Left lung (tissue), 10 donors: Measurements from ENCODE around the gene ZNF860. TPM values are rescaled to one million over a fixed set of nuclear protein-coding genes. Genes with fewer than 3 reads are reported as not detected.

Experiments used
- ATAC-seq: fragments of 200-7000 bp; cut with Tn5 transposase; one replicate; pipeline ENCODE4 v1.9.1; 2020; ENCODE audit warnings: moderate library complexity
- DNase-seq, 4 donors: peaks; one replicate each; pipeline ENCODE4 v3.0.0-alpha.2; 2013 to 2020
- H3K27ac ChIP-seq, 2 donors: fragments of 200-600 bp; sonication (generic) in 1 of 2; one replicate each; pipeline versions ENCODE4 v1.5.0 to v1.8.0; 2020 to 2021
- H3K27me3 ChIP-seq, 2 donors: fragments of 200-600 bp; sonication (generic) in 1 of 2; one replicate each; pipeline versions ENCODE4 v1.5.0 to v1.8.0; 2020 to 2021
- H3K36me3 ChIP-seq, 2 donors: fragments of 200-600 bp; sonication (generic) in 1 of 2; one replicate each; pipeline versions ENCODE4 v1.5.0 to v1.8.0; 2020 to 2021
- H3K4me1 ChIP-seq, 2 donors: fragments of 200-600 bp; one replicate each; pipeline ENCODE4 v1.8.0; 2021
- H3K4me3 ChIP-seq, 2 donors: fragments of 200-600 bp; sonication (generic) in 1 of 2; one replicate each; pipeline versions ENCODE4 v1.5.0 to v1.8.0; 2020 to 2021; ENCODE audit warnings: mild to moderate bottlenecking in 1 of 2
- H3K9me3 ChIP-seq, 2 donors: fragments of 200-600 bp; sonication (generic) in 1 of 2; one replicate each; pipeline versions ENCODE4 v1.5.0 to v1.8.0; 2020 to 2021
- CTCF ChIP-seq, 2 donors: fragments of 200-600 bp; sonication (generic) in 1 of 2; IDR thresholded peaks; one replicate each; pipeline versions ENCODE4 v1.5.0 to v1.8.0; 2021; ENCODE audit warnings: antibody characterized with exemption in 2 of 2
- intact Hi-C, 2 donors: fragments of 100-400 bp; cut with DNase I; formaldehyde crosslinking; loops; one replicate each; pipeline versions ENCODE4 v1.11.2 to v1.14.2; 2022
- polyA plus RNA-seq, 6 donors: library from polyadenylated mRNA; unstranded; fragments of 120-200 nt; gene quantifications; one replicate each; pipeline ENCODE4 v1.2.1, GENCODE V29; 2013; ENCODE audit not compliant: insufficient read length in 6 of 6
- total RNA-seq, 2 donors: library from RNA; stranded (reverse); fragmentation: NEBNext Ultra II Directional; extraction: Animal tissue kit (Norgen Biotek cat#: 25700); gene quantifications; one replicate each; pipeline ENCODE4 v1.2.1, GENCODE V29; 2021
- donor health status: DM: no; HTN: yes; CAD: no.
- donor health status: DM: no; HTN: no; CAD: no.

Gene ZNF860
- total and polyA plus RNA-seq, 8 donors, result 1.9 to 15.2 (median 11.0) TPM

- Histone ChIP-seq H3K27me3 (no peaks in the 10 kb centered on the region), H3K27ac (no peak overlapping the region), H3K4me3 (no peak overlapping the region), H3K9me3 (peaks cover 0 to 10% of the 10 kb centered on the region in 2 donors), H3K36me3 (no peaks in the 10 kb centered on the region), H3K4me1 (peaks cover 2% of the 10 kb centered on the region in 2 donors)
- no peak for DNase-seq
- no peak for ATAC-seq
- no peak for TF ChIP-seq CTCF (IDR thresholded peaks at IDR 0.05)
- intact Hi-C loops, result no loop called here
Measured at GRCh38 chr3:31953091-31953490, 28.5 kb upstream of the ZNF860 start.

GRCh38 chr3:31953636-31954035 is 27.9 kb upstream of the ZNF860 start:
- Histone ChIP-seq H3K4me3 (no peak overlapping the region), H3K36me3 (no peaks in the 10 kb centered on the region), H3K9me3 (peaks cover 0 to 10% of the 10 kb centered on the region in 2 donors), H3K27ac (no peak overlapping the region), H3K27me3 (no peaks in the 10 kb centered on the region), H3K4me1 (peaks cover 7 to 8% of the 10 kb centered on the region in 2 donors)
- no peak for TF ChIP-seq CTCF (IDR thresholded peaks at IDR 0.05)
- ATAC-seq, result no peak
- intact Hi-C loops, result no loop called here
- no peak for DNase-seq

GRCh38 chr3:31955581-31955980 is 26.0 kb upstream of the ZNF860 start:
- DNase-seq (no peak), ATAC-seq (no peak)
- Histone ChIP-seq H3K36me3 (no peaks in the 10 kb centered on the region), H3K27me3 (no peaks in the 10 kb centered on the region), H3K4me1 (peaks cover 26 to 27% of the 10 kb centered on the region in 2 donors), H3K9me3 (peaks cover 0 to 10% of the 10 kb centered on the region in 2 donors), H3K4me3 (no peak overlapping the region), H3K27ac (no peak overlapping the region)
- TF ChIP-seq CTCF (IDR thresholded peaks at IDR 0.05), result no peak
- intact Hi-C loops, result no loop called here

GRCh38 chr3:31957106-31957505 is 24.4 kb upstream of the ZNF860 start:
- Histone ChIP-seq H3K4me3 (no peak overlapping the region), H3K27me3 (no peaks in the 10 kb centered on the region), H3K9me3 (peaks cover 0 to 10% of the 10 kb centered on the region in 2 donors), H3K27ac (no peak overlapping the region), H3K36me3 (no peaks in the 10 kb centered on the region), H3K4me1 (peaks cover 29 to 32% of the 10 kb centered on the region in 2 donors)
- TF ChIP-seq CTCF (IDR thresholded peaks at IDR 0.05), result no peak
- no peak for ATAC-seq
- intact Hi-C loops, result no loop called here
- DNase-seq, result no peak

- H3K9me3 ChIP-seq, result peaks cover 0 to 10% of the 10 kb centered on the region in 2 donors
- H3K27me3 ChIP-seq, result no peaks in the 10 kb centered on the region
- DNase-seq (peak in 2 of 4 donors; percentile 70 to 83), ATAC-seq (peak; percentile 34)
- TF ChIP-seq CTCF (IDR thresholded peaks at IDR 0.05), result no peak
- H3K4me1 ChIP-seq, result peaks cover 29 to 32% of the 10 kb centered on the region in 2 donors
- H3K4me3 ChIP-seq, result no peak overlapping the region
- H3K27ac ChIP-seq, result peak overlapping the region in 1 of 2 donors; percentile 42
- intact Hi-C loops, result no loop called here
- H3K36me3 ChIP-seq, result no peaks in the 10 kb centered on the region
Measured at GRCh38 chr3:31958701-31959152, 22.8 kb upstream of the ZNF860 start.
